Endothelial cell of umbilical vein (primary cell): ENCODE data around the gene LMAN1L. TPM values are rescaled to one million over a fixed set of nuclear protein-coding genes. Genes with fewer than 3 reads are reported as not detected.

Experiments
- BruUV-seq: library from RNA; stranded (reverse); fragments of 400-500 nt; replicated peaks from 2 replicates; lab custom pipeline; 2021; lab: Mats Ljungman, UMichigan
- CTCF ChIA-PET: fragments of 300-600, 350-600 bp; sonication (Branson Sonifier 250); formaldehyde crosslinking; loops from one replicate; lab custom pipeline; 2021; ENCODE audit warnings: antibody characterized with exemption, inconsistent platforms; lab: Charles Lee
- POLR2A ChIA-PET: fragments of 300-600, 350-600 bp; sonication (Branson Sonifier 250); formaldehyde crosslinking; loops from one replicate; lab custom pipeline; 2021; ENCODE audit warnings: antibody characterized with exemption, inconsistent platforms; lab: Charles Lee
- DNase-seq: peaks from one replicate; pipeline ENCODE4 v3.0.0-alpha.2; 2011; ENCODE audit warnings: low read depth, low spot score
- FAIRE-seq: peaks from 2 replicates; lab custom pipeline; 2011; peaks lifted over from hg19 to GRCh38; lab: Jason Lieb, UNC
- H2AFZ ChIP-seq: 2 replicates; pipeline ENCODE4 v1.6.0; 2012; ENCODE audit warnings: low read depth, low read length, control low read depth, inconsistent platforms
- H3K27ac ChIP-seq: 2 replicates; pipeline ENCODE4 v1.5.1; 2011; ENCODE audit warnings: low read depth, mild to moderate bottlenecking, control low read depth, low read length, moderate library complexity; ENCODE audit not compliant: insufficient read depth
- H3K27me3 ChIP-seq, 2 experiments: 2 replicates each; pipeline versions ENCODE4 v1.6.0 to v1.6.1; 2011; ENCODE audit warnings: low read length in 2 of 2, mixed read lengths in 1 of 2; ENCODE audit not compliant: control insufficient read depth in 2 of 2, insufficient read depth in 2 of 2
- H3K36me3 ChIP-seq, 2 experiments: 2 replicates in 1 of 2; 3 replicates in 1 of 2; pipeline ENCODE4 v1.5.1; 2011; ENCODE audit warnings: low read length in 2 of 2, mild to moderate bottlenecking in 1 of 2, moderate library complexity in 1 of 2; ENCODE audit not compliant: control insufficient read depth in 2 of 2, insufficient read depth in 2 of 2; ENCODE audit errors: extremely low read depth in 1 of 2
- H3K4me1 ChIP-seq: 3 replicates; pipeline ENCODE4 v1.5.1; 2011; ENCODE audit warnings: mild to moderate bottlenecking, low read length; ENCODE audit not compliant: control insufficient read depth, insufficient read depth; ENCODE audit errors: extremely low read depth
- H3K4me2 ChIP-seq: 2 replicates; pipeline ENCODE4 v1.6.1; 2011; ENCODE audit warnings: low read length, control low read depth, mixed read lengths; ENCODE audit not compliant: insufficient read depth
- H3K4me3 ChIP-seq, 3 experiments: fragments of 200-600 bp in 1 of 3; sonication (generic), shearing (Covaris generic) in 1 of 3; replicated peaks in 1 of 3; 2 replicates each; pipeline ENCODE4 v1.5.1; 2011 to 2016; ENCODE audit warnings: control low read depth in 3 of 3, low read length in 3 of 3, mild to moderate bottlenecking in 2 of 3, inconsistent platforms in 1 of 3, low read depth in 1 of 3, moderate library complexity in 1 of 3; ENCODE audit not compliant: insufficient read depth in 1 of 3
- H3K79me2 ChIP-seq: 2 replicates; pipeline ENCODE4 v1.6.0; 2012; ENCODE audit warnings: low read length, inconsistent platforms; ENCODE audit not compliant: control insufficient read depth, insufficient read depth
- H3K9ac ChIP-seq: replicated peaks from 2 replicates; pipeline ENCODE3; 2011; ENCODE audit warnings: low read length, control low read depth; ENCODE audit not compliant: insufficient read depth; ENCODE audit errors: extremely low read depth
- H3K9me1 ChIP-seq: replicated peaks from 3 replicates; pipeline ENCODE4 v1.6.0; 2011; ENCODE audit warnings: mild to moderate bottlenecking, low read length; ENCODE audit not compliant: control insufficient read depth, insufficient read depth; ENCODE audit errors: extremely low read depth
- H3K9me3 ChIP-seq: replicated peaks from 2 replicates; pipeline ENCODE4 v1.5.1; 2012; ENCODE audit warnings: low read length, inconsistent platforms; ENCODE audit not compliant: control insufficient read depth, insufficient read depth
- H4K20me1 ChIP-seq: replicated peaks from 2 replicates; pipeline ENCODE3; 2011; ENCODE audit warnings: mild to moderate bottlenecking, low read length; ENCODE audit not compliant: control insufficient read depth, insufficient read depth; ENCODE audit errors: extremely low read depth
- FOS ChIP-seq: IDR thresholded peaks from 2 replicates; pipeline ENCODE4 v1.6.1; 2011; ENCODE audit warnings: mild to moderate bottlenecking, low read length, moderate library complexity, borderline replicate concordance; ENCODE audit not compliant: insufficient read depth
- GATA2 ChIP-seq: IDR thresholded peaks from 2 replicates; pipeline ENCODE4 v1.7.0; 2011; ENCODE audit warnings: low read depth, mild to moderate bottlenecking, moderate library complexity, mixed read lengths, low read length; ENCODE audit not compliant: insufficient read length, insufficient read depth
- MYC ChIP-seq: IDR thresholded peaks from one replicate; pipeline ENCODE4 v1.6.1; 2011; ENCODE audit warnings: mild to moderate bottlenecking, low read depth, low read length
- POLR2A ChIP-seq: IDR thresholded peaks from 2 replicates; pipeline ENCODE4 v1.6.1; 2012; ENCODE audit warnings: low read depth, mild to moderate bottlenecking, control low read depth, low read length
- dilution Hi-C: fragments of 300-500 bp; cut with MboI; formaldehyde crosslinking; loops from one replicate; pipeline ENCODE4 v1.15.0; 2019; ENCODE audit warnings: low sequenced_read_pairs; ENCODE audit not compliant: extremely low pct_ligation_motif_present
- intact Hi-C: fragments of 100-400 bp; cut with micrococcal nuclease; formaldehyde crosslinking; loops from one replicate; pipeline ENCODE4 v1.10.0; 2022
- polyA plus RNA-seq, 4 experiments: library from polyadenylated mRNA; depleted of rRNA in 3 of 4; stranded (reverse) in 3 of 4; unstranded in 1 of 4; fragments of >200 nt; gene quantifications; 2 replicates each; pipeline versions ENCODE4 v1.2.1 to v1.2.3, GENCODE V29; 2011 to 2012; ENCODE audit warnings: missing spikeins in 1 of 4
- total RNA-seq: library from RNA; stranded (reverse); gene quantifications from 2 replicates; pipeline ENCODE4 v1.2.3, GENCODE V29; 2021
- TF ChIP-seq, protein P1 (sequence below): IDR thresholded peaks from 2 replicates; pipeline ENCODE4 v1.6.1; 2011; ENCODE audit not compliant: insufficient read depth, insufficient read length

The LMAN1L gene
- total and polyA plus RNA-seq, 2 donors (not counting 3 experiments of a cell fraction or from before 2014, with no cell fraction given), result not detected

DNA sequence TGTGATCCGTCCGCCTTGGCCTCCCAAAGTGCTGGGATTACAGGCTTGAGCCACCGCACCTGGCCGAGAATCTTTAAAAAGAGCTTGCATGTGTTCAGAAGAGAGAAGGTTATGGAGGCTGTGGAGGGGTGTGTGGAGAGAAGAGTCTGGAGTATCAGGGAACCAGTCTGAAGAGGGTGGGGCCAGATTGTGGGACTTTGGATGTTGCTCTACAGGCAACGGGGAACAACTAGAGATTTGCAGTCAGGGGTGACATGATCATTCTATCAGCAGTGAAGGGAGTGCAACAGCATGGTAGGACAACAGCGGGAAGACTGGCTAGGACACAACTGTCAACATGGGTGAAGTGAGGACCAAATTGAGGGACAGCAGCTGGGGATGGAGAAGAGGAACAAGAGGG is 51.7 kb downstream of the LMAN1L start:
- Histone ChIP-seq H3K4me2 (no peak overlapping the region), H3K9me3 (no peaks in the 10 kb centered on the region), H3K27ac (no peak overlapping the region), H4K20me1 (no peaks in the 10 kb centered on the region), H2AFZ (no peak overlapping the region), H3K79me2 (peaks cover 42% of the 10 kb centered on the region), H3K4me3 (no peak overlapping the region), H3K36me3 (no peaks in the 10 kb centered on the region), H3K27me3 (no peaks in the 10 kb centered on the region), H3K9me1 (no peaks in the 10 kb centered on the region), H3K4me1 (peaks cover 18% of the 10 kb centered on the region), H3K9ac (no peak overlapping the region)
- POLR2A ChIA-PET, result no interaction called here
- no peak for TF ChIP-seq POLR2A
- TF ChIP-seq MYC, result no peak
- TF ChIP-seq, protein P1, sequence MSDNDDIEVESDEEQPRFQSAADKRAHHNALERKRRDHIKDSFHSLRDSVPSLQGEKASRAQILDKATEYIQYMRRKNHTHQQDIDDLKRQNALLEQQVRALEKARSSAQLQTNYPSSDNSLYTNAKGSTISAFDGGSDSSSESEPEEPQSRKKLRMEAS, result no peak
- TF ChIP-seq GATA2, result no peak
- dilution Hi-C loops (no loop called here), intact Hi-C loops (no loop called here)
- CTCF ChIA-PET, result interaction anchor here (1.1 to 1.4 kb wide), 2 partner anchors 20 to 37 kb away, joined by 3 to 11 read pairs; no protein-coding TSS in a partner anchor
- no peak for FAIRE-seq
- no peak for DNase-seq
- BruUV-seq, result no TSS peak

DNA sequence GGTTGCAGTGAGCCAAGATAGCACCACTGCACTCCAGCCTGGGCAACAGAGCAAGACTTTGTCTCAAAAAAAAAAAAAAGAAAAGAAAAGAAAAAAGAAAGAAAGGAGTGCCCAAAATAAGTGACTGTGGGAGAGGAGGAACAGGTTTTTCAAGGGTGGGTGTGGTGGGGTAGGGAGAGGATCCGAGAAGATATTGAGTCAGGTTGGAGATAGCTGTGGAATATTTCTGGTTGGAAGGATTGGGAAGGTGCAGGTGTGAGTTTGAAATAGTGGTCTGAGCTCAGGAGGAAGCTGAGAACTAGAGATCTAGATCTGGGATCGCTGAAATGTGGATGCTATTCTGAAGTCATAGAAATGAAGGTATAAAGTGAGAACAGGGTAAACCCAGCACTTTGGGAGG is 52.7 kb downstream of the LMAN1L start:
- no TSS peak for BruUV-seq
- intact Hi-C loops, result no loop called here

More for the DNA sequence above, 52.7 kb downstream of the LMAN1L start:
- Histone ChIP-seq H3K27me3 (no peaks in the 10 kb centered on the region), H3K9me1 (no peaks in the 10 kb centered on the region), H3K9me3 (no peaks in the 10 kb centered on the region), H2AFZ (no peak overlapping the region), H3K4me1 (peaks cover 28% of the 10 kb centered on the region), H3K27ac (no peak overlapping the region), H3K36me3 (no peaks in the 10 kb centered on the region), H3K4me3 (no peak overlapping the region), H3K9ac (no peak overlapping the region), H3K79me2 (peaks cover 46% of the 10 kb centered on the region), H3K4me2 (no peak overlapping the region), H4K20me1 (no peaks in the 10 kb centered on the region)
- ChIA-PET CTCF (interaction anchor here (6.4 kb wide), 1 partner anchor 36 kb away, joined by 54 read pairs; no protein-coding TSS in a partner anchor), POLR2A (no interaction called here)
- DNase-seq (no peak), FAIRE-seq (no peak)
- dilution Hi-C loops, result no loop called here
- TF ChIP-seq MYC, result no peak
- no peak for TF ChIP-seq FOS
- TF ChIP-seq, protein P1, result no peak
